NCI-H2081 (cell line): ENCODE results near the gene CSPG5.

ENCODE experiments used
- DNase-seq, 2 experiments: peaks; one replicate each; lab custom pipeline; 2025; lab: John Stamatoyannopoulos, UW

CSPG5 gene

GRCh38 chr3:47586746-47587145 is 8.1 kb upstream of the CSPG5 start:
- no peak for DNase-seq

GRCh38 chr3:47583320-47584075 is 4.8 kb upstream of the CSPG5 start:
- DNase-seq: no peak

- no peak for DNase-seq
These were observed 3.2 kb upstream of the CSPG5 start for GRCh38 chr3:47581835-47582234.

- DNase-seq: no peak
These were observed 2.8 kb upstream of the CSPG5 start for GRCh38 chr3:47581422-47581821.

- DNase-seq: no peak
These were observed 1.8 kb upstream of the CSPG5 start for GRCh38 chr3:47580481-47580880.

- DNase-seq: no peak
These were observed 1.2 kb upstream of the CSPG5 start for GRCh38 chr3:47579875-47580274.

- no peak for DNase-seq
These were observed 489 bp downstream of the CSPG5 start for GRCh38 chr3:47578119-47578632.

GRCh38 chr3:47577583-47578118 is 1.0 kb downstream of the CSPG5 start:
- no peak for DNase-seq

- DNase-seq: no peak
These were observed 5.2 kb downstream of the CSPG5 start for GRCh38 chr3:47573190-47574172.

- no peak for DNase-seq
These were observed 7.1 kb downstream of the CSPG5 start for GRCh38 chr3:47571391-47572175.

- DNase-seq: no peak
These were observed 9.8 kb downstream of the CSPG5 start for GRCh38 chr3:47568901-47569300.

GRCh38 chr3:47567149-47567548 is 11.5 kb downstream of the CSPG5 start:
- DNase-seq: no peak

GRCh38 chr3:47566667-47567066 is 12.0 kb downstream of the CSPG5 start:
- DNase-seq: no peak

GRCh38 chr3:47565734-47566550 is 12.7 kb downstream of the CSPG5 start:
- no peak for DNase-seq

GRCh38 chr3:47556351-47556750 is 22.3 kb downstream of the CSPG5 start:
- no peak for DNase-seq

GRCh38 chr3:47554335-47554734 is 24.3 kb downstream of the CSPG5 start:
- DNase-seq: no peak

- DNase-seq: no peak
These were observed 25.3 kb downstream of the CSPG5 start for GRCh38 chr3:47553407-47553806.

GRCh38 chr3:47542471-47543173 is 36.0 kb downstream of the CSPG5 start:
- DNase-seq: no peak

- DNase-seq: no peak
These were observed 37.0 kb downstream of the CSPG5 start for GRCh38 chr3:47541583-47542108.

- DNase-seq: no peak
These were observed 38.4 kb downstream of the CSPG5 start for GRCh38 chr3:47540281-47540680.
